GM19043 (cell line): Measurements from ENCODE around the gene CELSR1.
A peak's percentile ranks its signal among the peaks of the same experiment; 100 is the strongest.

Experiments
- ATAC-seq: cut with Tn5 transposase; IDR thresholded peaks from one replicate; pipeline ENCODE4 v1.9.1; 2021; ENCODE audit warnings: low read depth; ENCODE audit not compliant: unreplicated experiment

CELSR1 gene

DNA sequence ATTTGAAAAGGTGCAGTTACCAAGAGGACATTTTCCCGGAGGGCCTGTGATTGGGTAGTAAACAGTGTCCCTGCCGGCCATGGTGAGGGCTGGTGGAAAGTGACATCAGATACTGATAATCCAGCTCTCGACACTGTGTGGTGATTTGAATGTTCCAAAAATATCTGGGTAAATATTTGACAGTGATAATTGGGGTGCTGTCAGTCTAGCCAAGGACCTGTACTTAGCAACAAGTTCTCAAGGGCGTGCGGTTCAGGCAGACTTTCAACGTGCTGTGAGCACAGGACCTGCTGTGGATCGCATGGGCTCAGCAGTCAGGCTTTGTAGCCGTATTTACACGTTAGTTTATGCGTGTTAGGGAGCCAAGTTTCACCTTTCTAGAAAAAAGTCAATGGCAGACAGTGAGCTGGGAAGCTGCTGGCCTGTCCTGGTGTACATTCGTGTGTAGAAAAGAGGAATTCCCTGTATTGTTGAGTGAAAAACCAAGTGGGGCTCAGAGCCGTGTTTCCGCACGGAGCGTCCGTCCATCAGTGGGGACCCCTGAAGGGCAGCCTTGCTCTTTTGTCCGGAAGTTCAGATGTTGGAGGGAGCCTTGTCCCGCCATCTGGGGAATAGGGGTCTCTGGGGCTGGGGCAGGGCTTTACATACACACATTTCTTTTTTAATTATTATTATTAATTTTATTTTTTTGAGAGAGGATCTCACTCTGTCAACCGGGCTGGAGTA is 190.6 kb downstream of the CELSR1 start:
- no peak for ATAC-seq

DNA sequence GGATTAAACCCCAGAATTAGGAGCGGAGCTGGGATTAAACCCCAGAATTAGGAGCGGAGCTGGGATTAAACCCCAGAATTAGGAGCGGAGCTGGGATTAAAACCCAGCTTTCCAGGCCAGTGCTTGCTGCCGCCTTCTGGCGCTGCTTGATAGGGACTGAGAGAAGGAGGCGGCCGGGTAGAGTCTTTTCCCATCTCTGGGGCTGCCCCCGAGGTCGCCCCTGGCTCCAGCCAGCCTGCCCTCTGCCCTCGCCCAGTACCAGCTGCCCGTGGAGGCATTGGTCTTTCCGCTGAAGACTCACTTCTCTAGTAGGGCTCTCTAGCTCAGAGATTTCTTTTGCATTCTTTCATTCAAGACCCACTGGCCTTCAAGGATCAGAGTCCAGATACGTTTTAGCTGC is 196.7 kb downstream of the CELSR1 start:
- no peak for ATAC-seq

DNA sequence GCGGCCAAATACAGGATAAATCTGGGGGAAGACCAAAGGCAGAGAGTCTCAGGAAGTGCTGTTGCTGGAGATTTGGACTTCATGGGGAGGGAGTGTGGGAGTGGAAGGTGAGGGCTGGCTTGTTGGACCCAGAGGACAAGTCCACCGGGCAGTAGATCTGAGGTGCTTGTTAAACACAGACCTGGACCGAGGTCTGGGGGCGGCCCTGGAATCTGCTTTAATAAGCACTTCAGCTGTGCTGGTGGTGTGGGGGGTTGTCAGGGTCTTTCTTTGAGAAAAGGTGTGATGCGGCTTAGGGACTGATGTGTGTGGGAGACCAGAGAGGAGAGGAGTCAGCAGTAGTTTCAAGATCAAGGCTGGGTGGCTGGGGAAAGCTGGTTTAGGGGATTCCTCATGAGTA is 197.5 kb downstream of the CELSR1 start:
- ATAC-seq, result no peak

DNA sequence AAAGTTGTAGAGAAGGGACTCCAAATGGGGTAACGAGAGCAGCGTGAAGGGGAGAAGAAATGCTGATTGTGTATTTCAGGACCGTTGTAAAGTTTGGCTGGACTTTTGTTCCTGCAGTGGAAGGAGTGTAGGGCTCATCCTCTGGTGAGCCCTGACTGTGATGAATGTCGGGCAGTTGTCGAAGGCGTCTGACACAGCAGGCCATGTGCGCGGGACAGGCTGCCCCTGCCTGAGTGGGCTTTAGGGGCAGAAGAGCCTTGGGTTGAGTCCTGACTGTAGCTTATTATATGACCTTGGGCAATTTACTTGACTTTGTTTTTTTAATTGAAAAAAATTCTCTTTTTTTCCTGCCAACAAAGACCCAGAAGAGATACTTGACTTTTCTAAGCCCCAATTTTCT is 198.8 kb downstream of the CELSR1 start:
- ATAC-seq, result no peak

DNA sequence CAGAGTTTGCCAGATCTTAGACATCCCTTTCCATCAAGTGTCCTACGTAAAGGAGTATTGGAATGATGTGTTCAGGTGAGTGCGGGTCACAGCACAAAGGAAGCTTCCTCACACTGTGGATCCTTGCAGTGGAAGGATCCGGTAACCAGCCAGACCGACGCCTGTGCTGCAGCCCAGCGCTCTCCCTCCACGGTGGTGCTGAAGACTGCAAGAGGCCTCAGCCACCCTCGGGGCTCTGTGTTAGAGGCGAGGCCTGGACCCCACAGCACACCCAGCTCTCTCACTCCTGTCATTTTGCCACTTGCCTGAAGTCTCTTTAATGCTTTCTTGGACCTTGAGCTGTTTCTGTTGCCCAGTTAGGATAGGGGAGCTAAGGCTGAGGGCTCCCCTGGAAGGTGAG is 199.6 kb downstream of the CELSR1 start:
- ATAC-seq, result no peak

DNA sequence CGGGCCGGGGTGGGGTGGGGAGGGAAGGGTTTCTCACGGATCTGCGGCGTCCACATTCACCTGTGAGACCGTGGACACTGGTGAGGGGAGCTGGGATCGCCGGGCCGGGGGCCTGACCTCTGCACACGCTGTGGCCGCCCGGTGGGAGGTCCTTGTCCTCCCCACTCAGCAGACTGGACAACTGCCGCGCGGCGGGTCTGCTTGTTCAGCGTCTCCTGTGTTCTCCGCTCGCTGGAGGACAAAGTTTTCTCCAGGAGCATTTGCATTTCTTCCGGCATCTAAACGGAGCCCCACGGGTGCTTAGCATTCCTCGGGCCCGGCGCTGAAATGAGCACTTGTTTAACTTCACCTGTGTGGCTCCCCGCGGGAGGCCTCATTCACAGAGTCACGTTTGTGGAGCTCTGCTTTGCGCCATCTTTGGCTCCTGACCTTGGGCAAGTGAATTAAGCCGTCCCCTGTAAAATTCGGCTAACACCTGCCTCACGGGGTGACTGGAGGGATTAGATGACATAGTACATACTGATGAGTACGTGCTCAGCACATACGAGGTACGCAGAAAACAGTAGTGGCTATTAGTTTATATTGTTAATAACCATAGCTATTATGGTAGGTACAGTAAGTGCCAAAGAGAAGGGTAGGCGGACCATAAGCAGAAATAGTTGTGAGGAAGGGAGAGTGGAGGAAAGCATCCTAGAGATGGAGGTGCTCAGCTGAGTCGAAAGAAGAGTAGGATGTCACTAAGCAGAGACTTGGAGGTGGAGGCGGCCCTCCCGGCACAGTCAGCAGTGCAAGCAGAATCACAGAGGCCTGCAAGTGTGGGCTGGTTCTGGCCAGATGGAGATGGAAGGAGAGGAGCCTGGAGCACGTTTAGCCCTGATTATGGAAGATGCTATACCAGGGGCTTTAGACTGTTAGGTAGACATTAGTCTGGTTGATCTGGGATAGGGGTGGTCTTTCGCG is 201.0 kb downstream of the CELSR1 start:
- no peak for ATAC-seq

DNA sequence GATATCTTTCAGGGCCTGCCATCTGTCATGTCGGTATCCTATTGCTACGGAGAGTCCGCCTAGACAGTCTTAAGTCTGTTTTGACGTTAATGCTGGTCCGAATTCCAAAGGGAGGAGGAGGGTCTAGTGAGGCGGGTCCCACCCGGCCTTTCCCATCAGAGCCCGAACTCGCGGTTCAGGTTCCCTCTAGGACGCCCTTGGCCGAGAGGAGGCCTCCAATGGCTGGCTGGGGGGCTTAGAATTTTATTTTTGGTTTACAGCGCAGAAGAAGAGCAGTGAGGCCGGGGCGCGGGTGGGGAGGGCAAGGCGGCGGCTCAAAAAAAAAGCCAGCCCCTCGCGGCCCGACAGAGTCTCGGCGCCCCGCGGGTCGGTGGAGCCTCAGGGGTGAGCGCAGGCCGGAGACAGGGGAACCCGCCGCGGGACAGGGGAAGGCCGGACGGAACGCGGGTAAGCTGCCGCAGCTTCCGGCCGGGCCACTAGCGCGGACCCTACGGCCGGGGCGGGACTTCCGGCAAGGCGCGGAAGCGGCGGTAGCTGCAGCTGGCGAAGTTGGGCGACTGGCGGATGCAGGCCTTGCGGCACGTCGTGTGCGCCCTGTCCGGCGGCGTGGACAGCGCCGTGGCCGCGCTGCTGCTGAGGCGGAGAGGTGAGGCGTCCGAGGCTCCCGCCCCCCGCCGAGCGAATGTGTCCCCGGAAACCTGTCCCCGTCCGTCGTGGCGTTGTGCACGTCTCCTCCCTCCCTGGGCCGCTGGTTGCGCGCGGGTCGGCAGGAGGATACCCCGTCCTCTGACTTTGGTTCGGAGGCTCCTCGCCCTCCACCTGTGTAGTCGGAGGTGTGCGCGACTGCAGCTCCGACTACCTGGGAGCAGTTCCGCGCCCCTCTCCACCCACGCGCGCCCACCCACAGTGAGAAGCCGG is 202.0 kb downstream of the CELSR1 start, which contains the start of gene TRMU:
Gene TRMU (plus strand): TSS at position 514 of the 918 bp plus-strand sequence. CDS start 51 bp downstream, at position 565.
- peak; percentile 79 for ATAC-seq

DNA sequence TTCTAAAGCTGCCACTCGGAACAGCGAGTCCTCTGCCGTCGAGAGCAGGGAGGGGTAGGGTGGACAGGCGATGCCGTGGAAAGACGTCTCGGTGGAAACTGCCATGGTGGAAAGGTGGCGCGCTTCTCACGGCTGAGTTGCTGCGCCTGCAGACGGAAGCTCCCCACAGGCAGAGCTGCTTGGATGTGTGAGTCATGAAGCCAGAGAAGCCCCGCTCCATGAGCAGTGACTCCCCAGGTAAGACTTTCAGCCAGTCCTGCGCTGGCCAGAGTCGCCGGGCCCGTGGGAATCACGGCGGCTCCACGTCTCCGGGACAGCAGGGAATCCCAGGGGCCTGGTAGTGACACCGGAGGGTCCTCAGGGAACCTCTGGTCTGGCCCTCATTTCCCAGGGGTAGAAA is 205.9 kb downstream of the CELSR1 start:
- no peak for ATAC-seq

DNA sequence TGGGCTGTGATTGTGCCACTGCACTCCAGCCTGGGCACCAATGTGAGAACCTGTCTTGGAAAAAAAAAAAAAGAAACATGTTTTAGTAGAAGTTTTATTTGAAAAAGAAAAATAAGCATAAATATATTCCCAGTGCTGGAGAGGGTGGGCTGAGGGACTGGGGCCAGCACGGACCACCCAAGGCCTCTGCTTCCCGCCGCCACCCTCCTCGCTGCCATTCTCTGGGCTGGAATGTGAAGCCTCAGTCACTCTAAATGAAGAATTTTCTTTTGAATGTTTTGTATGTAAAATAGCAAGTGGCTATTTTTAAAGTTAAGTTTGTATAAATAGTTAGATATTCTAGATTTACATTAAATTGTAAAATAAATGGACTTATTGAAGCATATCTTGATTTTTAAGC is 207.0 kb downstream of the CELSR1 start:
- ATAC-seq, result no peak

DNA sequence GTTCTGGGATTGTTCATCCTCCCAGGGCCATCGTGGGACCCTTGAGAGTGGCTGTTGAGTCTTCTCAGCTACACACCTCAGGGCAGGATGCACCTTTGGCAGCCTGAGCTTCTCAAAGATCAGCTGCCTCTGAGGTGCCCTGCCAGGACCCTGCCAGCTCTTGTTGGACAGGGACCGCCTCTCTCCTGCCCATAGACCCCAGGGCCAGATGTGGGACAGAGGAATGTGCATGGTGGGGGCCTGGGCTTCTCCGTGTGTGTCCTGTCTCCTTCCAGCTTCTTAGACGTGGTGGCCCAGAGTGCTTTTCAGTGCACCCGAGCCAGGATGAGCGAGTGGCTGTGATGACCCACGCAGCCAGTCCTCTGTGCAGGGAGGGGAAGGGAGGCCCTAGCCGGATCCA is 207.8 kb downstream of the CELSR1 start:
- no peak for ATAC-seq

DNA sequence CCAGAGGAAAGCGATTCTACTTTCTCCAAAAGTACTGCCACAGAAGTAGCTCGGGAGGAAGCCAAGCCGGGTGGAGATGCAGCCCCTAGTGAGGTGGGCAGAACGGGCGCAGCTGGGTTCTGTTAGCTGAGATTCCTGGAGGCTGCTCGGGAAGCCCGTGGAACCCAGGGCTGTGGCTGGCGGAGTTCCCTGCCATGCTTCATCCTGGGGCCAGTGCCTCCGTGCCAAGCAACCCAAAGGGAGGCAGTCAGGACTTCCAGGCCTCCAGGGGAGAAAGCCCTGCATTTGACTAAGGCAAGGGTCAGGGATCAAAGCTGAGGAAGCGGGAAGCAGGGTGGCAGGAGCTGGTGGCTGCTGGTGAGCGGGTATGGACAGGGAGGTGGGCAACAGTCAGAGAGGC is 208.6 kb downstream of the CELSR1 start:
- no peak for ATAC-seq

DNA sequence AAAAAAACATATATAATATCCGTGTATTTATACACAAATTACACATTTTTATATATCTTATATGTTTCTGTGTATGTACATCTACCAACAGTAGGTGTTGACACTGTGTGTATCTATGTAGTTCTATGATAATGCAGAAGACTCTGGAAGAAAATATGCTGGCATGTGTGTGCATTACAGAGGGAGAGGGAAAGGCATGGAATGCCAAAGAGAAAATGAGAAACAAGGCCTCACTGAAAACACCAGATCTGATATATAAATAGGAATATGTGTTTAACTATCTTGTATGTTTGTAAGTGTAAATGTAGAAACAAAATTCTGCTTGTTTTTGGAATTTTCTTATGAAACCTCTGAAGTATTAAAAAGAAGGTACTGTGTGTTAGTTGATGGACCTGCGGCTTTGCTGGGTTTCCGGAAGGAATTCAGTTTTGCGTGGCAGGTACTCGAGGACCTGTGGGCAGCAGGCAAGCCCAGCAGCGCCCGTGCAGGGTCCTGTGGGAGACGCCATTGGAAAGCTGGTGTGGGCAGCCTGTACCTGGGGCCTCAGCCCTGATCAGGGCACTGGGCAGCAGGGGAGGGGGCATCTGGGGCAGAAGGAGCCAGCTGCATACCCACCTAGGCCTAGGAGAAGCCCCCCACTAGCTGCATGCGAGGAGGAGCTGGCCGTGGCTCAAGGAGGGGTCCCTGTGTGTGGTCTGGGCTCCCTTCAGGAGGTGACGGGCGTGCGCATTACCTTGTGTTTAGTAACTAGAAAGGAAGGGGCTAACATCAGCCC is 209.5 kb downstream of the CELSR1 start:
- ATAC-seq, result no peak

DNA sequence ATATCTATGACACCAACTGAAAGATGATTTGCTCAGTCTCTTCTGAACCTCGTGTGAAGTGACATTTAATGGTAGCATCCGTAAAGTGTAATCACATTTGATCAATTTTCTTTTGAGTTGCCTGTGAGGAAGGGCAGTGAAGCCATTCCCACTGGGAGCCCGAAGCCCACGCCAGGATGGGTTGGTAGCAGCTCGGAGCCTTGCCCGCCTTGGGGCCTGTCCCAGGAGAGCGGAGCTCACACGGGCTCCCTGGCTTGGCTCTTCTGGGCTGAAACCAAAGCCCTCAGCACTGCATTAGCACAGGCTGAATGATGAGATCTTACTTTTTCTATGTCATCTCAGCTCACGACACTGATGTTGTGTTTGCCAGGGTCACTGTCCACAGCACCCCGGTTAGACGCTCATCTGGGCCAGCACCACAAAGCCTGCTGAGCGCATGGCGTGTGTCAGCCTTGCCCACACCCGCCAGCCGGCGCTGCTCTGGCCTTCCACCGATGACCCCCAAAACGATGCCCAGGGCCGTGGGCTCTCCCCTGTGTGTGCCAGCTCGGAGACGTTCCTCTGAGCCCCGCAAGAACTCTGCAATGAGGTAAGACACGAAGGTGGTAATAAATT is 211.2 kb downstream of the CELSR1 start:
- no peak for ATAC-seq

DNA sequence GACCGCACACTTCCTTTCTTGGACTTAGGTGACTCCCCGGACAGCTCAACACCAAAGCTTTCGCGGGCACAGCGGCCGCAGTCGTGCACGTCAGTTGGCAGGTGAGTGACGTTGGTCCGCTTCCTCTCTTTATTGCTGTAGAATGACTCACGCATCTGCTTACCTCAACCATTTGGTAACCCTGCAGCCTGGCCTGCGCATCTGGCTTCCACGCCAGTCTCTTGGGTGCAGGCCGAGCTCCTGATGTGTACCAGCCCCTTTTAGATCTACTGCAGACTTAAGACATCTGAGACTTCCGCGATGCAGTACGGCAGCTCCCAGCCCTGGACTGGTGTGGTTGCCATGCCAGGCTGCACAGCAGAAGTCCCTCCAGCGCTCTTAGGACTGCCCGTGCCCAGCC is 214.3 kb downstream of the CELSR1 start:
- ATAC-seq, result no peak

DNA sequence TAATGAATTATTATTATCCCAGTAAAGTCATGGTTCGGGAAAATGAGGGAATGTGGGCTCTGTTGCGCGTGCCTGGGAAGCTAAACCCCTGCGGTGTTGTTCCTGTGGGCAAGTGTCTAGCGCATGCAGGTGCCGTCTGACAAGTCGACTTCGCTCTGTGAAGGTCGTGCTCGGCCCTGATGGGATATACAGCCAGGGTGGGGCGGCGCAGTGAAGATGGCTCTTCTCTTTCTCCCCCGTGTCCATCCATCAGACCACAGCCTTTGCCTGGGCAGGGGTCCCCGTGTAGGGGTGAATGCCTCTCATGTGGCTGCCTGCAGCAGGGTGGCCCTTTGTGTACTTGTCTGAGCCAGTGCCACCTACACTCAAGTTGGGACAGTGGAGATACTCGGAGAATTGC is 214.7 kb downstream of the CELSR1 start:
- no peak for ATAC-seq

DNA sequence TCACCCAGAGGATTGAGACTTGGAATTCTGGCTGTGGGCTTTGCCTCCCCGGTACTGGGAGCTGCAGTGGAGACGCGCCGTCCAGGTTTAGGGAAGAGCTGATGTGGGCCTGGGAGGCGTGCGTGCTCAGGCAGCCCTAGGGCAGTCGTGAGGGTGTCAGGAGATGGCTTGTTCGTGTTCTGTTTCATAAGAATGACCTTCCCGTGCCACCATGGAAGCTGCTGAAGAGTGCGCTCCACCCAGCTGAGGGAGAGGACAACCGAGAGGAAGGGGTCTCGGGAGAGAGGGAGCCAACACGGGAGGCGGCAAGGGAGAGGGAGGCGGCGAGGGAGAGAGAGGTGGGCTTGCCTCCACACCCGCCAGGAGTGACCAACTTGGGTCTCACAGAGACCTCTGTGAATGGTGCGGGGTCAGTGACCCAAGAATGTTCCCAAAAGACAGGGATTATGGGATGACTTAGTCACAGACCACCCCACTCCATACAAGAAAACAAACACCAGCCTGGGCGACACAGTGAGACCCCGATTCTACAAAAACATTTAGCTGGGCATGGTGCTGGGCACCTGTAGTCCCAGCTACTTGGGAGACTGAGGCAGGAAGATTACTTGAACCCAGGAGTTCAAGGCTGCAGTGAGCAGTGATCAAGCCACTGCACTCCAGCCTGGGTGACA is 216.6 kb downstream of the CELSR1 start:
- no peak for ATAC-seq

DNA sequence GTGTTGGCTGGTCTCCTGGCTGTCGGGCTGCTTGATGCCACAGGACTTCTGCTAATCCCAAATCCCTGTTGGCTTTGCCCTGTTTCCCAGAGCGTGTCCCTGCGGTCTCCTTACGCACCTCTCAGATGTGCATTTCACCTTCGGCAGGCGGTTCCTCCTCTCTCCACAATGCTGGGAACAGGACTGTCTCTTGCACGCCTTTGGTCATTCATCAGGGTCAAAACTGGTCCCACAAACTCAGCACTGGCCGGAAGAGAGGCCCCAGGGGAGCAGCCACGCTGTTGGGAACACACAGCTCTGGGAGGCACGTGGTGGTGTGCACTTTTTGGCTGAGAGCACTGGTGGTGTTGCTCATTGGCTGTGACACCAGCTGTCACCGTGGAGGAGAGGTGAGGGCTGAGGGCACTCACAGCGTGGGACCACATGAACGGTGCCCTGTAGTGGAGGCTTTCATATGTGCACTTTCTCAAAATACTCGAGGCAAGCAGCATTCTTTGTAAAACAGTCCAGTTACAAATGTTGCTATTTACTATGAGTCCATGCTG is 217.2 kb downstream of the CELSR1 start:
- no peak for ATAC-seq

DNA sequence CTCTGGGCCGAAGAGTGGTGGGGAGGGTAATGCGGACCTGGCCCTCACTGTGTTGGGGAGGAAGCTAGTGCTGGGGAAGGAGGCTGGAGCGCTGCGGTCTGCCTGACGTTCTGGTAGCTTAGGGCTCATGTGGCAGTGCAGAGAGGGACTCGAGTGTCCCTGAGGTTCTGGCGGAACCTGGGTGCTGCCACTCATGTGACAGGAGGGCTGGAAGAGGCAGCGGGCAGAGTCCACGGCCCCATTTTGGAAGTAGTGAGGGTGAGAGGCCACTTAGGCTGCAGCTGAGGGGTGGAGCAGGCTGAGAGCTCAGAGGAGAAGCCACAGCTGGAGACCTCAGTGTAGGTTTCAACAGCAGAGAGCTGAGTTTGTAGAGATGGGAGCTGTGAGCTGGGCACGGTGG is 218.1 kb downstream of the CELSR1 start:
- ATAC-seq, result no peak

DNA sequence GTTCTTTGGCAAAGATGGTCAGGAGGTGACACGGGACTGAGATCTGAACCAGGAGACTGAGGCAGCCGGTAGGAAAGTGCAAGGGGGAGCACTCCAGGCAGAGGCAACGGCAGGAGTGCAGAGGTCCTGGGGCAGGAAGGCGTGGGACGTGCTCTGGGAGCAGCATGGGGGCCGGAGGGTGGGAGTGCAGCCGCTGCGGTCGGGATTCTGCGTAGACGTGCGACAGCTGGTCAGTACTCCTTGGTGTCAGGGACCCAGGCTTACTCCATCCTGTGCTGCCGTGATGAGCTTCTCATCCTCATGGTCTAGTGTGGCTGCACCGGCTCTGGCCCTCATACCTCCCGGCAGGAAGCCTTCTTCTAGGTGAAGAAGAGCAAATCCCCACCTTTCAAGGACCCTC is 218.8 kb downstream of the CELSR1 start:
- no peak for ATAC-seq
